H9 (cell line): ENCODE data around the gene UBE3B. TPM values are rescaled to one million over a fixed set of nuclear protein-coding genes. Genes with fewer than 3 reads are reported as not detected.
A peak's percentile ranks its signal among the peaks of the same experiment; 100 is the strongest.

ENCODE experiments used
- DNase-seq: peaks from one replicate; pipeline ENCODE4 v3.0.0-alpha.2; 2017
- H2AFZ ChIP-seq: one replicate; pipeline ENCODE4 v1.6.1; 2013; ENCODE audit warnings: mild to moderate bottlenecking, low read length, control low read depth, moderate library complexity
- H2AK5ac ChIP-seq: 2 replicates; pipeline ENCODE4 v1.6.1; 2013; ENCODE audit warnings: low read length, control low read depth, mixed read lengths; ENCODE audit not compliant: insufficient read length
- H2BK120ac ChIP-seq: one replicate; pipeline ENCODE4 v1.6.1; 2013; ENCODE audit warnings: low read depth, mild to moderate bottlenecking, low read length, control low read depth, inconsistent platforms; ENCODE audit not compliant: poor library complexity, severe bottlenecking
- H2BK12ac ChIP-seq: 2 replicates; pipeline ENCODE4 v1.6.1; 2013; ENCODE audit warnings: low read length, control low read depth, mixed read lengths, low read depth; ENCODE audit not compliant: insufficient read length
- H2BK15ac ChIP-seq: 2 replicates; pipeline ENCODE4 v1.6.1; 2013; ENCODE audit warnings: low read depth, low read length, control low read depth
- H2BK20ac ChIP-seq: one replicate; pipeline ENCODE4 v1.6.1; 2013; ENCODE audit warnings: low read depth, mild to moderate bottlenecking, low read length, control low read depth, inconsistent platforms; ENCODE audit not compliant: poor library complexity, severe bottlenecking
- H2BK5ac ChIP-seq: 2 replicates; pipeline ENCODE4 v1.6.1; 2013; ENCODE audit warnings: low read length, control low read depth, mixed read lengths; ENCODE audit not compliant: insufficient read length
- H3K14ac ChIP-seq: 2 replicates; pipeline ENCODE4 v1.6.1; 2013; ENCODE audit warnings: low read length, control low read depth; ENCODE audit not compliant: insufficient read depth
- H3K18ac ChIP-seq: 2 replicates; pipeline ENCODE4 v1.6.1; 2013; ENCODE audit warnings: low read depth, mild to moderate bottlenecking, mixed read lengths, low read length, control low read depth; ENCODE audit not compliant: insufficient read length
- H3K23ac ChIP-seq: 2 replicates; pipeline ENCODE4 v1.6.1; 2013; ENCODE audit warnings: low read length, control low read depth, mixed read lengths, low read depth; ENCODE audit not compliant: insufficient read length
- H3K23me2 ChIP-seq: 2 replicates; pipeline ENCODE4 v1.6.1; 2013; ENCODE audit warnings: low read depth, mild to moderate bottlenecking, mixed read lengths, low read length, control low read depth; ENCODE audit not compliant: insufficient read length, poor library complexity, severe bottlenecking
- H3K27ac ChIP-seq: 2 replicates; pipeline ENCODE4 v1.5.1; 2013; ENCODE audit warnings: low read length, control low read depth, mixed read lengths, low read depth; ENCODE audit not compliant: insufficient read length
- H3K27me3 ChIP-seq: 2 replicates; pipeline ENCODE4 v1.6.1; 2013; ENCODE audit warnings: low read length, control low read depth, inconsistent platforms; ENCODE audit not compliant: insufficient read depth
- H3K4ac ChIP-seq: 2 replicates; pipeline ENCODE4 v1.6.1; 2013; ENCODE audit warnings: low read depth, mild to moderate bottlenecking, control low read depth, inconsistent platforms, low read length, moderate library complexity
- H3K4me1 ChIP-seq: 2 replicates; pipeline ENCODE4 v1.6.1; 2013; ENCODE audit warnings: low read length, control low read depth, inconsistent platforms; ENCODE audit not compliant: insufficient read depth
- H3K4me2 ChIP-seq: 2 replicates; pipeline ENCODE4 v1.6.1; 2013; ENCODE audit warnings: low read length, control low read depth, mixed read lengths; ENCODE audit not compliant: insufficient read length, insufficient read depth
- H3K56ac ChIP-seq: 2 replicates; pipeline ENCODE4 v1.6.1; 2013; ENCODE audit warnings: low read depth, mild to moderate bottlenecking, mixed read lengths, low read length, control low read depth; ENCODE audit not compliant: insufficient read length
- H3K79me1 ChIP-seq: 2 replicates; pipeline ENCODE4 v1.6.1; 2013; ENCODE audit warnings: low read depth, mild to moderate bottlenecking, moderate library complexity, low read length, control low read depth, inconsistent platforms; ENCODE audit not compliant: insufficient read depth, poor library complexity, severe bottlenecking
- H3K79me2 ChIP-seq: 2 replicates; pipeline ENCODE4 v1.6.1; 2013; ENCODE audit warnings: low read length, control low read depth, inconsistent platforms; ENCODE audit not compliant: insufficient read depth
- H3K9ac ChIP-seq: 2 replicates; pipeline ENCODE4 v1.6.1; 2013; ENCODE audit warnings: low read length, control low read depth, mixed read lengths; ENCODE audit not compliant: insufficient read length; ENCODE audit errors: extremely low read depth
- H3K9me3 ChIP-seq: one replicate; pipeline ENCODE4 v1.6.1; 2013; ENCODE audit warnings: low read depth, low read length, inconsistent platforms; ENCODE audit not compliant: control insufficient read depth
- H3T11ph ChIP-seq: one replicate; pipeline ENCODE4 v1.6.1; 2013; ENCODE audit warnings: mild to moderate bottlenecking, low read length, control low read depth, inconsistent platforms
- H4K20me1 ChIP-seq: one replicate; pipeline ENCODE4 v1.6.1; 2013; ENCODE audit not compliant: control insufficient read depth, insufficient read length, insufficient read depth
- H4K5ac ChIP-seq: 2 replicates; pipeline ENCODE4 v1.6.1; 2013; ENCODE audit warnings: low read depth, mild to moderate bottlenecking, mixed read lengths, low read length, control low read depth; ENCODE audit not compliant: insufficient read length
- H4K8ac ChIP-seq: replicated peaks from 2 replicates; pipeline ENCODE4 v1.6.1; 2013; ENCODE audit warnings: low read length, control low read depth, mixed read lengths, low read depth; ENCODE audit not compliant: insufficient read length
- H4K91ac ChIP-seq: 2 replicates; pipeline ENCODE4 v1.6.1; 2013; ENCODE audit warnings: low read depth, mild to moderate bottlenecking, moderate library complexity, mixed read lengths, low read length, control low read depth; ENCODE audit not compliant: insufficient read length
- H3K27ac Mint-ChIP-seq, 3 experiments: 2 replicates in 2 of 3; 3 replicates in 1 of 3; pipeline ENCODE4 v1.8.0; 2020 to 2021; ENCODE audit warnings: mixed read lengths in 3 of 3, mild to moderate bottlenecking in 1 of 3, moderate library complexity in 1 of 3
- H3K27me3 Mint-ChIP-seq: 2 replicates; pipeline ENCODE4 v1.8.0; 2021; ENCODE audit warnings: low read depth, mild to moderate bottlenecking, moderate library complexity, mixed read lengths
- H3K36me3 Mint-ChIP-seq, 3 experiments: 2 replicates in 2 of 3; 3 replicates in 1 of 3; pipeline ENCODE4 v1.8.0; 2020 to 2021; ENCODE audit warnings: low read depth in 3 of 3, mixed read lengths in 3 of 3; ENCODE audit not compliant: insufficient read depth in 1 of 3
- H3K4me1 Mint-ChIP-seq, 2 experiments: 2 replicates each; pipeline ENCODE4 v1.8.0; 2020; ENCODE audit warnings: mixed read lengths in 2 of 2
- H3K4me3 Mint-ChIP-seq, 2 experiments: 2 replicates in 1 of 2; 3 replicates in 1 of 2; pipeline ENCODE4 v1.8.0; 2020 to 2021; ENCODE audit warnings: mild to moderate bottlenecking in 2 of 2, mixed read lengths in 2 of 2, moderate library complexity in 1 of 2
- H3K9me3 Mint-ChIP-seq, 2 experiments: 2 replicates in 1 of 2; 3 replicates in 1 of 2; pipeline ENCODE4 v1.8.0; 2020; ENCODE audit warnings: mild to moderate bottlenecking in 2 of 2, mixed read lengths in 2 of 2, moderate library complexity in 1 of 2
- WGBS: extraction: QIAGEN DNeasy Blood & Tissue Kit; methylation state at CpG from one replicate; pipeline ENCODE4 v1.1.7; 2013; ENCODE audit warnings: missing lambda C conversion rate, low lambda C conversion rate, mixed read lengths; ENCODE audit not compliant: insufficient read length; ENCODE audit errors: extremely low coverage; 5-methylcytosine and 5-hydroxymethylcytosine counted together
- total RNA-seq: library from RNA; stranded (reverse); gene quantifications from 2 replicates; pipeline ENCODE4 v1.2.1, GENCODE V29; 2021
- TF ChIP-seq, protein P1 (sequence below): fragments of 200-600 bp; sonication (generic); conservative IDR thresholded peaks from 3 replicates; pipeline ENCODE4 v1.8.0; 2021; ENCODE audit warnings: antibody characterized with exemption, mild to moderate bottlenecking

The UBE3B gene
- total RNA-seq, 1 experiment from 2014 or later, result 24.2 TPM

DNA sequence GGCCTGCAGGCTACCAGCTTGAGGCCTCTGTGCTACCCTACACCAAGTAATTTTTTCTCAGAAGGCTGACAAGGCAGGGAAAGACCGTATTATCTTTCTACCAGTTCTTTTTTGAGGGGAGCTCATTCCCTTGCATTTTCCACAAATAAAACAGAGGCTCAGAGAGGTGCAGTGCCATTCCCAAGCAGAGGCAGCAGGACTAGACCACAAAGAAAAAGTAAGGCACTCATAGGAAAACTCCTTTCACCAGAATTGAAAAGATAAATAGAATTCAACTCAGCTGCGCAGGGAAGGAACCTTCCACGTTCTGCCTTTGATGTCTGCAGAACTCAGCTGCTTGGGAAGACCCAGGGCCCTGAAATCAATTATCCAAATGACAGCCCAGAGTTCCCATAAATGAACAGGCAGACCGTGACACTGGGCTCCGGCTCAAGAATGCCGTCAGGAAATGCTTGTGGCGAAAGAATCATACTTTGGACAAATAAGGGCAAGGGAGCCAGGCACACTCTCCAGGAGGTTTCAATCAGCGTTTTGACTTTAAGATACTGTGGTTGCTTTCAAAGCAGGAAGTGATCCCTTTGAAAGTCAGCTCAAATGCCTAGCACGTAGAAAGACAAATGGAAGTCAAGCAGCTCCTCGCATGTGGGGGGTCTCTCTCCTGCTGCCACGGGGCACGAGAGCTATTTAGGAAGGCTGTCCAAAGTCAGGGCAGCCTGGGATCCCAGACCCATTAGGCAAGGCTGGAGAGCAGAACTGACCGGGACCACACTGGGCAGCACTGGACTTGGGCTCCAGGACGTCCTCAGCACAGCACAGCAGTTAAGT lies 14.4 kb upstream of the UBE3B start:
- Histone ChIP-seq H3K23ac (no peak overlapping the region), H2AFZ (no peak overlapping the region), H2BK12ac (no peak overlapping the region), H3K14ac (peak overlapping the region; percentile 10), H3K4me2 (peak overlapping the region; percentile 35), H2AK5ac (no peak overlapping the region), H4K5ac (no peak overlapping the region), H4K8ac (no peak overlapping the region), H3K27ac (peak overlapping the region; percentile 21), H3K27me3 (no peaks in the 10 kb centered on the region), H3T11ph (no peak overlapping the region), H2BK15ac (no peak overlapping the region), H3K18ac (no peak overlapping the region), H3K9ac (peak overlapping the region; percentile 16), H3K79me1 (peaks cover 6% of the 10 kb centered on the region), H3K56ac (no peak overlapping the region), H3K9me3 (no peaks in the 10 kb centered on the region), H2BK120ac (no peak overlapping the region), H3K23me2 (no peaks in the 10 kb centered on the region), H3K79me2 (peaks cover 21% of the 10 kb centered on the region; the same call in 1 of the 2 replicates), H4K20me1 (peaks cover 2% of the 10 kb centered on the region), H2BK5ac (no peak overlapping the region), H4K91ac (no peak overlapping the region), H3K4me1 (peaks cover 38% of the 10 kb centered on the region), H2BK20ac (no peak overlapping the region), H3K4ac (no peak overlapping the region)
- peak overlapping the region; percentile 5 to 51; a peak in 4 of 5 replicates for H3K4me3 Mint-ChIP-seq
- H3K4me1 Mint-ChIP-seq, result peaks cover 77 to 87% of the 10 kb centered on the region in 2 experiments
- no CpG with 5 or more reads among the region's 14 CpGs for WGBS
- TF ChIP-seq, protein P1, sequence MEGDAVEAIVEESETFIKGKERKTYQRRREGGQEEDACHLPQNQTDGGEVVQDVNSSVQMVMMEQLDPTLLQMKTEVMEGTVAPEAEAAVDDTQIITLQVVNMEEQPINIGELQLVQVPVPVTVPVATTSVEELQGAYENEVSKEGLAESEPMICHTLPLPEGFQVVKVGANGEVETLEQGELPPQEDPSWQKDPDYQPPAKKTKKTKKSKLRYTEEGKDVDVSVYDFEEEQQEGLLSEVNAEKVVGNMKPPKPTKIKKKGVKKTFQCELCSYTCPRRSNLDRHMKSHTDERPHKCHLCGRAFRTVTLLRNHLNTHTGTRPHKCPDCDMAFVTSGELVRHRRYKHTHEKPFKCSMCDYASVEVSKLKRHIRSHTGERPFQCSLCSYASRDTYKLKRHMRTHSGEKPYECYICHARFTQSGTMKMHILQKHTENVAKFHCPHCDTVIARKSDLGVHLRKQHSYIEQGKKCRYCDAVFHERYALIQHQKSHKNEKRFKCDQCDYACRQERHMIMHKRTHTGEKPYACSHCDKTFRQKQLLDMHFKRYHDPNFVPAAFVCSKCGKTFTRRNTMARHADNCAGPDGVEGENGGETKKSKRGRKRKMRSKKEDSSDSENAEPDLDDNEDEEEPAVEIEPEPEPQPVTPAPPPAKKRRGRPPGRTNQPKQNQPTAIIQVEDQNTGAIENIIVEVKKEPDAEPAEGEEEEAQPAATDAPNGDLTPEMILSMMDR, result no peak
- peaks cover 4 to 41% (median 24%) of the 10 kb centered on the region in 3 experiments; a peak in 6 of 7 replicates for H3K36me3 Mint-ChIP-seq
- H3K27ac Mint-ChIP-seq, result peak overlapping the region; percentile 68 to 96 (median 82)
- H3K9me3 Mint-ChIP-seq, result no peaks in the 10 kb centered on the region; a peak in 2 of 5 replicates
- H3K27me3 Mint-ChIP-seq, result no peaks in the 10 kb centered on the region
- DNase-seq, result peak; percentile 70
